Fibroblast of lung (primary cell): ENCODE results near the gene CHFR.

Source experiments
- CTCF ChIP-seq, 2 donors: IDR thresholded peaks in 1 of 2; conservative IDR thresholded peaks in 1 of 2; 1 replicate in 1 of 2; 2 replicates in 1 of 2; pipeline ENCODE4 v1.5.1; 2011 to 2012; ENCODE audit warnings: low read length in 2 of 2, control low read depth in 1 of 2, inconsistent platforms in 1 of 2, low read depth in 1 of 2, mild to moderate bottlenecking in 1 of 2
- EZH2 ChIP-seq: IDR thresholded peaks from 2 replicates; pipeline ENCODE4 v1.5.1; 2012; ENCODE audit warnings: low read length, control low read depth, mild to moderate bottlenecking; ENCODE audit errors: missing control alignments

- TF ChIP-seq CTCF (conservative IDR thresholded peaks at IDR 0.05 in 1 of 2, IDR thresholded peaks at IDR 0.05 in 1 of 2; ENCODE audit: low read depth in 1 of 2, low read length in 2 of 2) (no peak), EZH2 (no peak)
Measured at GRCh38 chr12:132872073-132872855, 15.1 kb downstream of the CHFR start.
